Fibroblast of mammary gland (primary cell): Measurements from ENCODE around the gene UBR4.

Source experiments
- DNase-seq: peaks from one replicate; pipeline ENCODE4 v3.0.0-alpha.2; 2010; ENCODE audit warnings: low read depth
- H3K4me3 ChIP-seq: 2 replicates; pipeline ENCODE4 v1.5.1; 2011; ENCODE audit warnings: low read depth, mild to moderate bottlenecking, low read length, moderate library complexity; ENCODE audit not compliant: control insufficient read depth
- CTCF ChIP-seq: conservative IDR thresholded peaks from 2 replicates; pipeline ENCODE4 v1.5.1; 2011; ENCODE audit warnings: low read depth, low read length, inconsistent platforms; ENCODE audit not compliant: control insufficient read depth, insufficient read depth

The UBR4 gene

GRCh38 chr1:19043579-19044443 lies 166.3 kb downstream of the UBR4 start:
- no peak for TF ChIP-seq CTCF
- DNase-seq, result no peak
- H3K4me3 ChIP-seq, result no peak overlapping the region

GRCh38 chr1:19042675-19043578 lies 167.1 kb downstream of the UBR4 start:
- no peak for DNase-seq
- no peak for TF ChIP-seq CTCF
- H3K4me3 ChIP-seq, result no peak overlapping the region

GRCh38 chr1:19040010-19040680 lies 169.9 kb downstream of the UBR4 start:
- DNase-seq, result no peak
- H3K4me3 ChIP-seq, result no peak overlapping the region
- no peak for TF ChIP-seq CTCF

- DNase-seq, result no peak
- no peak overlapping the region for H3K4me3 ChIP-seq
- TF ChIP-seq CTCF, result no peak
Observed at GRCh38 chr1:19038732-19039131, 171.3 kb downstream of the UBR4 start.

GRCh38 chr1:19038096-19038495 lies 172.0 kb downstream of the UBR4 start:
- no peak for DNase-seq
- H3K4me3 ChIP-seq, result no peak overlapping the region
- TF ChIP-seq CTCF, result no peak

GRCh38 chr1:19037659-19038058 lies 172.4 kb downstream of the UBR4 start:
- H3K4me3 ChIP-seq, result no peak overlapping the region
- TF ChIP-seq CTCF, result no peak
- no peak for DNase-seq
